ENCODE measurements around the gene SLC25A13. TPM values are rescaled to one million over a fixed set of nuclear protein-coding genes. Genes with fewer than 3 reads are reported as not detected.
"Not testable (repeated sequence)": the region's sequence is repeated elsewhere in the genome, so short reads cannot be mapped to it uniquely, and the experiment has no call there.

SLC25A13 gene
- total RNA-seq (2014; rRNA removed; shearing (Covaris generic)): 28.2 and 34.1 TPM in 2 replicates

DNA sequence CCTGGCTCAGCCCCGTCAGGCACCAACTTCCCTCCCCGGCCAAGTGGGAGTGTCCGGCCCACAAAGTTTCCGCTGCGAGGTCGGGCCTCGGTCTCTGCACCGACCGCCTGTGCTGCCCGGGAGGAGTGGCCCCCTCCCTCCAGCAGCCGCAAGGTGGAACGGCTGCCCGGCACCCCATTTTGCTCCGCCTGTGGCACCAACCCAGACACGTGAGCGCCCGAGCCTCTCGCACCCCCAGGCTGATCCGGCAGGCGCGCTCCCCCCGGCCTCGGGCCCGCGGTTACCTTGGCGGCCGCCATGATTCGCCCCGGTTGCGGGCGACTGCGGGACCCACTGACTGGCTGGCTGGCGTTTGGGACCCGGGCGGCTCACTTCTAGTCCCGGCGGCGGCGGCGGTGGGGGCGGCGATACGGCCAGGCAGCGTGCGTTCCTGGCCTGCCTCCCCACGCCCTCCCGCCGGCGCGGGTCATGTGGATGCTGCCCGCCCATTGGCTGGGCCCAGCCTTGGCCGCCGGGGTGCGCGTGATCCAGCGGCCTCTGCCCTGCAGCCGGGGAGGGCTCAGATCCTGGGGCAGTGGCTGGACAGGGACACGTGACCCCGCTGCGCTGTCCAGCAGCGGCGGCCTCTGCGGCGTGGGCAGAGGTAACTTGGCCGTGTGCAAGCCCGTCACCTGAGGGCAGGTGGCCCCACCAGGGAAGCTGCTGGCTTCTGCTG, at the start of gene SLC25A13:
Gene SLC25A13, minus strand, starts transcription at position 441 of the 715 bp plus-strand sequence. Its CDS starts 142 bp downstream, at position 299.
- peak; percentile 93 for DNase-seq (ENCODE audit: low spot score)

DNA sequence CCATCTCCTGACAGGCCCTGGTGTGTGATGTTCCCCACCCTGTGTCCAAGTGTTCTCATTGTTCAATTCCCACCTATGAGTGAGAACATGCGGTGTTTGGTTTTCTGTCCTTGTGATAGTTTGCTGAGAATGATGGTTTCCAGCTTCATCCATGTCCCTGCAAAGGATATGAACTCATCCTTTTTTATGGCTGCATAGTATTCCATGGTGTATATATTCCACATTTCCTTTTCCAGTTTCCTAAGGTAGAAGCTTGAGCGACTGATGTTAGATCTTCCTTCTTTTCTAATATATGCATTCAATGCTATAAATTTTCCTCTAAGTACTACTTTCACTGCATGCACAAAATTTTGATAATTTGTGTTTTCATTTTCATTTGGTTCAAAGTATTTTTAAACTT, 44.0 kb upstream of the SLC25A13 start:
- not testable (repeated sequence) for DNase-seq (ENCODE audit: low spot score)

DNA sequence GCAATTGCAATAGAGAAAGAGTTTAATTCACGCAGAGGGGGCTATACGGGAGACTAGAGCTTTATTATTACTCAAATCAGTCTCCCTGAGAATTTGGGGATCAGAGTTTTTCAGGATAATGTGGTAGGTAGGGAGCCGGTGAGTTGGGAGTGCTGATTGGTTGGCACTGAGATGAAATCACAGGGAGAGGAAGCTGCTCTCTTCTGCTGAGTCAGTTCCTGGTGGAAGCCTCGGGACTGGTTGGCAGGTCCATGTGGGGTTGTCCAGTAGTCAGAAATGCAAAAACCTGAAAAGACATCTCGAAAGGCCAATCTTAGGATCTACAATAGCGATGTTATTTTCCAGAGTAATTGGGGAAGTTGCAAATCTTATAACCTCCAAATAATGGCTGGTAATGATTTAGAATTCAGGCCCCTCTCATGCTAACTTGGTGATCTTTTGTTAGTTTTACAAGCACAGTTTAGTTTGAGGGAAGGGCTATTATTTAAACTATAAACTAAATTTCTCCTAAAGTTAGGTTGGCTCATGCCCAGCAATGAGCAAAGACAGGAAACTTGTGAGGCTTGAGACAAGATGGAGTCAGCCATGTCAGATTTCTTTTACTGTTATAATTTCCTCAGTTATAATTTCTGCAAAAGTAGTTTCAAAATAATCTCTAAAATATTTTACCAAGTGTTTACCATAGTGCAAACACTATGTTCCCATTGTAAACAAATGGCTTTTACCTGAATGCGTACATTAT, 39.4 kb upstream of the SLC25A13 start:
- no peak for DNase-seq (ENCODE audit: low spot score)

DNA sequence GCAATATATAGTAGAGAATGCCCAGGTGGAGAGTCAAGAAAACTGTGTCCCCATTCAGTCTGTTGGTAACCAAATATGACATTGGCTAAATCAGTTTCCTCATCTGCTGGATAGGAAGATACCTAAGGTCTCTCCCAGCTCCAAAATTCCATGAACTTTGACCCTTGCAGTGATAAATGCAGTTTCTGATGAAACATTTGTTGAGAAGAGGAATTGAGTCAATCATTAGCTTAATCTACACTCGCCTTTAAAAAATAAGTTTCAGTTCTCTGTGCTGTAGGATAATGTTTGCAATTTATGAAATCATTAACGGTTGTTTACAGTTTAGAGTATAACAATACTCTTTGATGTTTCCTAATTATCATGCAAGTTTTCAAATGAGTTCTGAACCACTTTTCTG, 38.0 kb upstream of the SLC25A13 start:
- DNase-seq (ENCODE audit: low spot score): no peak

GRCh38 chr7:96358236-96358971, 36.5 kb upstream of the SLC25A13 start:
- DNase-seq (ENCODE audit: low spot score): not testable (repeated sequence)

DNA sequence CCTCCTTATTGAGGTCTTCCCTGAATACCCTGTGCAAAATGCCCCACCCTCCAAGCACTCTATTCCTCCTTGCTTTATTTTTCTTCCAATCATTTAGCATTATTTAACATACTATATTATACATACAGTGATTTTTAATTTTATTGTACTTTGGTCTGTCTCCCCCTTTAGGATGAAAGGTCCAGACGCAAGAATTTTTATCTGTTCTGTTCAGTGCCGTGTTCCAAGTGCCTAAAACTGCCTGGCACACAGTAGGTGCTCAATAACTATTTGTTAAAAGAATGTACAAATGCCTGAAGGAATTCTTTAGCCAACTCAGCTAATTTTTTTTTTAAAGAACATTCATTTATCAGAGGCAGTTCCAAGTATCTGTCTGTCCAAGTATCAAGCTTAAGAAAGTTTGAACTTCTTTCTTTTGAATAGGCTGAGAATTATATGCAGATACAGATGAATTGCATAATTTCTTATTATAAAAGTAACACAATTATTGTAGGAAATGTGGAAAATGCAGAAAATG, 34.1 kb upstream of the SLC25A13 start:
- no peak for DNase-seq (ENCODE audit: low spot score)

GRCh38 chr7:96354881-96355280, 33.0 kb upstream of the SLC25A13 start:
- no peak for DNase-seq (ENCODE audit: low spot score)

DNA sequence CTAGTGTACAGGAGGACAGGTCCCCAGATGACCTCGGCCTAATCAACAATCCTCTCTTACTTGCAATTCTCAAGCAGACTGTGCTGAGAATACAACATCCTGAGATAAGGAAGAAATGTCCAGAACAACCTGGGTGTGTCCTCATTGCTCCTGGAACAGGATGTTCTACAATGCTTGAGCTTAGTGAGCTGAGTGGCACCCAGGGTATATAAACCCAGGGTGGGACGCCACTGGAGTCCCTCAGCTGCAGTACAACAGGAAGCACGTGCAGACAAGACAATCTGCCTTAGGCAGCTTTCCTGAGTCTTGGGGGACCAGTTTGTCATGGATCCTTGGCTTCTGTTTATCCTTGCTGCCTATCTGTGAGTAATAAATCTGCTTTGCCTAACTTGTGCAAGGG, 27.7 kb upstream of the SLC25A13 start:
- DNase-seq (ENCODE audit: low spot score): no peak

DNA sequence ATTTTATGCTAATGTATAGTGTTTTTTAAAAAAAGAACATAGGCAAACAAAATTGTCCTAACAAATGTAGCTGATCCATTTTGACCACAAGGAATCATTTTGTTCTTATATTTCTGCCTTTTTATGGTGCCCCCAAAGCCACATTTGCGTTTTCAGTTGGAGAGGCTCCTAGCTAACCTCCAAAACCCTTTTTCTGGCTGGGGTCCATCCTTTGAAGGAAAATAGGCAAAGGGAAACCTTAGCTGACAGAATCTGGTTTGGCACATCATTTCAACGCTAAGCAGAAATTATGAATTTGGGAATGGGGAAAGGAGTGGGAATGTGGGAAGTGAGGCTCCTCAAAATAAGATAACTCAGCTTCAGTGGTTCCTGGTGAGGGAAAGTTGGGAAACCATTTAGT, 25.6 kb upstream of the SLC25A13 start:
- DNase-seq (ENCODE audit: low spot score): no peak

- no peak for DNase-seq (ENCODE audit: low spot score)
Measured at GRCh38 chr7:96346293-96346953, 24.5 kb upstream of the SLC25A13 start.

DNA sequence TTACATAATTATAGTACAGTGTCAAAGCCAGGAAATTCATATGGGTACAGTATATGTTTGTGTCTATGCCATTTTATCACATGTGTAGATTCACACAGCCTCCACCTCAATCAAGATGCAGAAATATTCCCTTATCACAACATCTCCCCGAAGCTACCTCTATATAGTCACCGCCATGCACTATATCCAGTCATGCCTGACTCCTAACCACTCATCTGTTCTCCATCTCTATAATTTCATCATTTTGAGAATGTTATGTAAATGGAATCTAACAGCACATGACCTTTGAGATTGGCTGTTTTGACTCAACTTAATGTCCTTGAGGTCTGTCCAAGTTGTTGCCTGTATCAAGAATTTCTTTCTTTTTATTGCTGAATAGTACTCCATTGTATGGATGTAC, 22.3 kb upstream of the SLC25A13 start:
- DNase-seq (ENCODE audit: low spot score): no peak

- no peak for DNase-seq (ENCODE audit: low spot score)
Measured at GRCh38 chr7:96342049-96342448, 20.2 kb upstream of the SLC25A13 start.

DNA sequence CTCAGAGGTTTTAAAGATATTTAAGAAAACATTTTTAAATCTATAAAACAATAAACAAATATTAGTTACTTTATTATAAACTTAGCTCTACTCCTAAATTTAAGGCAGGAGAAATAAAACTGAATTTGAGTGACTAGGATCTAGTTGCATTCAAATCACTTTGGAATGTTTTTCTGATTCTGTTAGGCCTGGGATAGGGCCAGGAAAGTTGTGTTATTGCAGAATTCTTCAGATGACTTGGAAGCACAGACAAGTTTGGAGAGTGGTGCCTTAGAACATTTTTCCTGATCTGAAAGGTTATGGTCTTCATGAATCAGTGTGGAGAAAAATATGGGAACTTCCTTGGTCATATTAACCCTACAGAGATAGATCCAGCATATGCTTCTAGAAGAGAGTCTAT, 15.6 kb upstream of the SLC25A13 start:
- DNase-seq (ENCODE audit: low spot score): no peak

DNA sequence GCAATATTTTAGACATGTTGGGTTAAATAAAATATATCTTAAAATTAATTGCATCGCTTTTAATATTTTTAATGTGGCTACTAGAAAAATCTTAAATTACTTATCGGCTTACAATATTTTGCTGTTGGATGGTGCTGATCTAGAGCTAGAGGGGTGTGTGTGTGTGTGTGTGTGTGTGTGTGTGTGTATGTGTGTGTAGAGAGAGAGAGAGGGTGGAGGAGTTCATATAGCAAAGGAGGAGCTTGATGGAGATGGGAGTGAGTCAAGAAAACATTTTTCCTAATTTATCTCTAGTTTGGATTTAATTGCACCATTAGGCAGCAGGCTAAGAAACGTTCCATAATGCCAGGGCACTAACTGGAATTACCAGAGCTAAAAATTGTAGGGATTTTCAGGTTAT, 10.4 kb upstream of the SLC25A13 start:
- DNase-seq (ENCODE audit: low spot score): no peak

- DNase-seq (ENCODE audit: low spot score): no peak
Measured at GRCh38 chr7:96331775-96332174, 9.9 kb upstream of the SLC25A13 start.

DNA sequence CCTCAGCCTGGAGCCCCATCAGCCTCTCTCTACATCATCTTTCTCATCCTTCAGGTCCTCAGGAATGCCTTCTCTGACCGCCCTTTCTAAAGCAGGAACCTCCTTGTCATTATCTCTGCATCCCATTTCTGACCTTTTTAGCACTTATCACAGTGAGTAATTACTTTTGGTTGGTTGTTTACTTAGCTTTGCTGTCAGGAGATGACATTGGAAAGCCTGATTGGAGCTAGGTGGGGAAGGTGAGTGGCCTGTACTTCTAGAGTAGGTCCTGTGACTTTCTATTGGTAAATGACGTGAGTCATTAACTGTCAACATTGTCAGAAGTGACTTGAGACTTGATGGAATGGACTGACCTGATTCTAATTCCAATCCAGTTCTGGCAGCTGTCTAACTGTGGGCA, 9.3 kb upstream of the SLC25A13 start:
- peak; percentile 53 for DNase-seq (ENCODE audit: low spot score)

DNA sequence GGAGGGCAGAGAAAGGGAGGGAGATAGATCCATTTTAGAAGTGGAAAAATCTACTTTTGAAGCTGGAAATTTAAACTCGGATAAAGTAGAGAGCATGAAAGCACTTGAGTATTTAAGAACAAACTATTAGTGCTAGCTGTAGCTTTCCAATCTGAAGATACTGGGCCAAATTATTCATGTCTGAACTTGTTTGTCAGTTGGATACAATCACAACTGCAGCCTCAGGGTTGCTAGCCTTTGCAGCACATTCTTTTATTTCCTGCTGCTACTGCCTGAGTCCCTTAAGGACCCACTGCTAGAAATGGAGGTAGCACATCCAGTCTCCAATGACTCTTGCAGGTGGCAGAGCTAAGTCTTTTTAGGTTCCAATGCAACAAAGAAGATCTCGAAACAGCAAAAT, 8.3 kb upstream of the SLC25A13 start:
- no peak for DNase-seq (ENCODE audit: low spot score)

GRCh38 chr7:96329241-96329640, 7.3 kb upstream of the SLC25A13 start:
- DNase-seq (ENCODE audit: low spot score): no peak

- DNase-seq (ENCODE audit: low spot score): no peak
Measured at GRCh38 chr7:96328016-96328415, 6.1 kb upstream of the SLC25A13 start.

DNA sequence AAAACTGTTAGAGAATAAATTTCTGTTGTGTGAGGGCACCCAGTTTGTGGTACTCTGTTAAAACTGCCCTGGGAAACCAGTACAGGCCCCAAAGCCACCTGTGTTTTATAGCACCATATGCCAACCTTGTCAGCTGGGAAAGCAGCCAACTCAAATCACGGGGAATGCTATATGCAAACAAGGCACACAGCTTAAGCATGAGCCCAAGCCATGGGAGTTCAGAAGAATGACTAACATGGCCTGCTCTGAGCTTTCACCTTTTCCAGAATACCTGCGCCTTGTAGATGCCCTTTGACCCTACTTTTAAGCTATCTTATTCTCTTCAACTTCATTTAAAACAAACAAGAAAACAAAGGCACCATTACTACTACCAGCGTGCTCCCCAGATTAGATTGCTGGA, 5.5 kb upstream of the SLC25A13 start:
- DNase-seq (ENCODE audit: low spot score): peak; percentile 77

- DNase-seq (ENCODE audit: low spot score): not testable (repeated sequence)
Measured at GRCh38 chr7:96326752-96327151, 4.9 kb upstream of the SLC25A13 start.
